Activated effector memory CD4-positive, alpha-beta T cell treated with Interleukin-2 at 50 U/mL for 16 hours (primary cell): ENCODE measurements around the gene SF1.

Experiments used
- DNase-seq: peaks from one replicate; pipeline ENCODE4 v3.0.0-alpha.2; 2020

Gene SF1

GRCh38 chr11:64723117-64723906, 55.0 kb downstream of the SF1 start, which contains the start of gene NRXN2:
TSS of gene NRXN2 (minus strand) at chr11:64723197. CDS start at chr11:64713699, 9,498 bp downstream.
- peak; percentile 79 for DNase-seq

- DNase-seq = no peak
These were observed 55.9 kb downstream of the SF1 start for GRCh38 chr11:64722141-64723065.

DNA sequence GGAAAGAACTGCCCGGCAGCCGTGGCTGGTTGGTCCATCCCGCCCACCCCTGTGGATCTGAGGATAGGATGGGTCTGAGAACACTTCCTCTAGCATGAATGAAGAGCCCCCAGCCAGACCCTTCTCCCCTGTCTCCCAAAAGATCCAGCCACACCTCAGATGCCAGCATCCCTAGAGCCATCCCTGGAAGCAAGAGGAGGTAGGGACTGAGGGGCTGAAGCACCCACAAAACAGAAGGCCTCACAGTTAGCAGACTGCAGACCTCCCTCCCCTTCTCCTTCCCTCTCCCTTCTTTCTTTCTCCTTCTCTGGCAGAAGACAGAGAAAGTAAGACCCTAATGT, 57.0 kb downstream of the SF1 start:
- no peak for DNase-seq

DNA sequence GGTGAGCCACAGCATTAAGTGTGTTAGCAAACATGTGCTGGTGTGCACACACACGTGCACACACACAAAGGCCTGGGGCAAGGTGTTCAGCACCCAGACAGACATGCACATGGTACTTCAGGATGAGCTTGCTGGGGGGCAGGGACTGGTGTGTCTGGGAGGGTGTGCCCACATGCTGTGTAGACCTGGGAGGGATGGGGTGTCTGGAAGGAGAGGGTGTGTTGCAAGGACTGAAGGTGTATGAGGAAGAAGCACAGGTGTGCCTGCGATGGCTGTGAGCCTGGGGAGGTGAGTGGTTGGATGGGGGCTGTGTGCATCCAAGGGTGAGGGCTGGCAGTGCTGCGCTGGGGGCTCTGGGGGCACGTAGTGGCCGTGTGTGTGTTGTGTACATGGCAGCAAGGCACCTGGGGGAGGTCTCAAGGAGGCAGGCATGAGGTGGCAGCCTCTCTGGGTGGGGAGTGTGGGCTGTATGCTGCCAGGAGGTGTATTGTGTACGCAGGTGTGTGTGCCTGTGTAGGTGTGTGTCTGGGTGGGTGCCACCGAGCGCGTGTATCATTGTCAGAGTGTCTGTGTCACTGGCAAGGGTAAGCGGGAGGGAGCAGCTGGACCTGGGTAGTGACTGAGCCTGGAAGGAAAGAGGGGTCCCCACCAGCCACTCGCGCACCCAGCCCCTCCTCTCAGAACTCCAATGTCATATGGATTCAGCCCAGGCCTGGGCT, 57.5 kb downstream of the SF1 start:
- DNase-seq = no peak

DNA sequence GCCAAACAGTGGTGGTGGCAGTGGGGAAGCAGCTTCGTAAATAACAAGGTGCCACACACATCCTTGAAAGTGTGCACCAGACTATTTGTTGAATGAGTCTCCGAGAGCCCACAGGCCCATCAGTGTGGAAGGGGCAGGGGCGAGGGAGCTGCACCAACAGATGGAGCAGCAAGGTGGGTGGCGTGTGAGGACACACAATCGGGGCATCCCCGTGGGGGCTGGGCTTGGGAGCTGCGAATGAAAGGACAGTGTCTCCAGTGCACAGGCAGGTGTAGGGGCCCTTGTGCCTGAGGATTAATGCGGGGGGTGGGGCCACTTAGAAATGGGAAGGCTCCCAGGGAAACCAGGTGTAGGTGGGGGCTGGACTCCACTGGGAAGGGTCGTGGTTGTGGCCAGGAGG, 58.2 kb downstream of the SF1 start:
- DNase-seq = no peak

DNA sequence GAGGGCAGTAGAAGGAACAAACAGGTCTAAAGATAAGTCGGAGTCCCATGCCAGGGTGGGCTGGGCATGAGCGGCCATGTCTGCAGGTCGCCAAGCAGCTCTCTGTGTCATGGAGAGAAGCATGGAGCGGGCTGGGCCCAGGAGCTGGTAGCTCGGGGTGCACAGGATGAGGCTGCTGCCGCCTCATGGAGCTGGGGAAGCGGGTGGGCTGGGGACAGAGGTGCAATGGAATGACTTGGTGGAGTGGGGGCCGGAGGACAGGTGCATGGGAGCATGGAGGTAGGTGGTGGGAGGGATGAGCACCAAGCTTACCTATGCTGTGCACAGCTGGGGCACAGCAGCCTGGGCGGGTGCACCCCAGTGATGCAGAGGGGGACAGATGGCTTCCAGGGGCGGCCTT, 58.9 kb downstream of the SF1 start:
- DNase-seq = no peak

DNA sequence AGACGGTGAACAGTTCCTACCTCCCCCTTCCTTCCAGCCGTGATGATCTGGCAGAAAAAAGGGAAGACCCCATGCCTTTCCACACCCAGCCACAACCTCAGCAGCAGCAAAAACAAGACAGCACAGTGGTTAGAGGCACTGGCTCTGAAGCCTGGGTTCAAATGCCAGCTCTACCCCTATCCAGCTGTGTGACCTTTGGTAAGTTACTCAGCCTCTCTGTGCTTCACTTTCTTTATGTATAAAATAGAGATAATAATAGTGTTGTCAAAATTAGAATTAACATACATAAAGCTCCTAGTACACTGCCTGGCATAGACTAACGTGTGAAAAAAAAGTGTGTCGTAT, 59.6 kb downstream of the SF1 start:
- DNase-seq = no peak

DNA sequence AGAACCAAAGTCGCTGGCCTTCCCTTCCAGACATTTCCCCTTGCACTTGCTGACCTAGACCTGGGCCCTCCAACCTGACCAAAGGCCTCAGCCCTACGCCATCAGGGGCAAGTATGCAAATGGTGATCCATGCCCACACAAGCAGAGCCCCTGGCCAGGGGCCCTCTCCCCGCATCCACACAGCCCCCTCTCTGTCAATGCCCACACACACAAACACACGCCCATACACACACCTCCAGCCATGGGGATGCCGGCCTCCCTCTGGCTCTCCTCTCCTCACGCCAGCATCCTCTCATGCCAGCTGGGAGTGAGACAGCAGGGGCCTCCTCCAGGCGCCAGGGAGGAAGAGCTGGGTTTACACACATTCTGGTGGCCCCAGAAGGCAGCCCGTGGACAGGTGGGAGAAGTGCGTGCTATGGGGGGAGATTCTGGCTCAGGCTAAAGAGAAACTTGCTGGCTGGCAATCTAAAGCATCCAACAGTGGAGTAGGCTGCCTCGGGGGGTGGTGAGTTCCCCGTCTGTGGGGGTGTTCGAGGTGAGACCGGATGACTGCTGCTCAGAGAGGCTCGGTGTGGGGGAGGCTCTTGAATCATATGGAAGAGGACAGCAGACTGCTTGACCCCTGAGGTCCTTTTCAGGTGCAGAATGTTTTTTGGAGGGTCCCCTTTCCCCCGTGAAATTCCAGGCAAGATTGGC, 60.1 kb downstream of the SF1 start:
- no peak for DNase-seq

DNA sequence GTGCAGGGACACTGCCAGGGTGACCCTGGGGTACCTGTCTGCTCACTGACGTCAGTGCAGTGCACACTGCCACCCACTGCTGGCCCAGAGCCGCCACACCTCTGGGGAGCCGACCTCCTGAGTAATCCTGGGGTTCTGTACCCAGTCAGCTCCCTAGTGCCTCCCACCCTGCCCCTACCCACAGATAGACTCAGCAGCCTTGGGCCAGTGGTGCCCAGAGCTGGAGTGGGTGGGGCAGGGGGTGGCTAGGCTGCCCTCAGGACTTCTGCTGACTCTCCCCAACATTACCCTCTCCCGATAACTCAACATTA, 61.1 kb downstream of the SF1 start:
- no peak for DNase-seq

- no peak for DNase-seq
These were observed 61.7 kb downstream of the SF1 start for GRCh38 chr11:64716473-64717267.

GRCh38 chr11:64715756-64716472, 62.4 kb downstream of the SF1 start:
- no peak for DNase-seq

GRCh38 chr11:64715110-64715509, 63.2 kb downstream of the SF1 start:
- no peak for DNase-seq

GRCh38 chr11:64714666-64715065, 63.7 kb downstream of the SF1 start:
- DNase-seq = no peak
